K562 (cell line): ENCODE results near the gene PODNL1. TPM values are rescaled to one million over a fixed set of nuclear protein-coding genes. Genes with fewer than 3 reads are reported as not detected.

Source experiments
- ATAC-seq: fragments of 200-7000 bp; cut with Tn5 transposase; 3 replicates; pipeline ENCODE4 v1.9.1; 2020; ENCODE audit warnings: moderate library complexity
- BruUV-seq: library from RNA; stranded (reverse); fragments of 400-500 nt; replicated peaks from 2 replicates; lab custom pipeline; 2021; lab: Mats Ljungman, UMichigan
- CTCF ChIA-PET: fragments of 300-600 bp; formaldehyde crosslinking; extraction: SDS; loops from one replicate; lab custom pipeline; 2021; ENCODE audit warnings: low intra/inter-chr PET ratio; lab: Yijun Ruan, JAX
- POLR2A ChIA-PET: fragments of 300-600, 350-650 bp; sonication (Branson Sonifier 250); formaldehyde crosslinking; extraction: SDS; loops from one replicate; lab custom pipeline; 2021; ENCODE audit warnings: antibody characterized with exemption, inconsistent platforms; lab: Yijun Ruan, JAX
- DNase-seq, 4 experiments: peaks; one replicate each; pipeline versions ENCODE4 v3.0.0 to v3.0.0-alpha.2; 2011 to 2018; ENCODE audit warnings: low spot score in 3 of 4, mixed read lengths in 3 of 4; ENCODE audit errors: extremely low read depth in 1 of 4
- FAIRE-seq: peaks from 2 replicates; lab custom pipeline; 2011; peaks lifted over from hg19 to GRCh38; lab: Jason Lieb, UNC
- H2AFZ ChIP-seq: 2 replicates; pipeline ENCODE4 v1.6.0; 2011; ENCODE audit warnings: low read depth, low read length, control low read depth, inconsistent platforms
- H3K27ac ChIP-seq: fragments of 200-600 bp; 3 replicates; pipeline ENCODE4 v1.8.0; 2011; ENCODE audit warnings: low read depth, mild to moderate bottlenecking, control low read depth, inconsistent platforms, low read length, moderate library complexity, mixed read lengths; ENCODE audit errors: extremely low read depth
- H3K27me3 ChIP-seq, 2 experiments: fragments of 300-600 bp in 1 of 2; 2 replicates in 1 of 2; 3 replicates in 1 of 2; pipeline versions ENCODE4 v1.6.0 to v1.8.0; 2011; ENCODE audit warnings: inconsistent platforms in 2 of 2, low read length in 2 of 2, mild to moderate bottlenecking in 1 of 2, mixed read lengths in 1 of 2, moderate library complexity in 1 of 2; ENCODE audit not compliant: control insufficient read depth in 2 of 2, insufficient read depth in 2 of 2
- H3K36me3 ChIP-seq: fragments of 300-600 bp; 3 replicates; pipeline ENCODE4 v1.8.0; 2011; ENCODE audit warnings: mild to moderate bottlenecking, low read length, inconsistent platforms; ENCODE audit not compliant: control insufficient read depth, insufficient read depth
- H3K4me1 ChIP-seq, 2 experiments: fragments of 200-600 bp in 1 of 2; replicated peaks in 1 of 2; 2 replicates in 1 of 2; 3 replicates in 1 of 2; pipeline versions ENCODE4 v1.5.1 to v1.8.0; 2011; ENCODE audit warnings: inconsistent platforms in 2 of 2, low read length in 2 of 2, mild to moderate bottlenecking in 1 of 2, mixed read lengths in 1 of 2, moderate library complexity in 1 of 2; ENCODE audit not compliant: control insufficient read depth in 2 of 2, insufficient read depth in 2 of 2
- H3K4me2 ChIP-seq: 2 replicates; pipeline ENCODE4 v1.6.1; 2011; ENCODE audit warnings: low read length, control low read depth, inconsistent platforms, mixed read lengths; ENCODE audit not compliant: insufficient read depth
- H3K4me3 ChIP-seq: fragments of 200-600 bp; sonication (generic), shearing (Covaris generic); 2 replicates; pipeline ENCODE4 v1.5.1; 2016; ENCODE audit warnings: control low read depth, inconsistent platforms
- H3K79me2 ChIP-seq: fragments of 200-600 bp; 3 replicates; pipeline ENCODE4 v1.8.0; 2011; ENCODE audit warnings: low read length, inconsistent platforms; ENCODE audit not compliant: control insufficient read depth, insufficient read depth
- H3K9ac ChIP-seq, 2 experiments: 2 replicates each; pipeline versions ENCODE4 v1.6.0 to v1.6.1; 2011; ENCODE audit warnings: low read depth in 2 of 2, low read length in 2 of 2, control low read depth in 1 of 2, inconsistent platforms in 1 of 2, mild to moderate bottlenecking in 1 of 2, mixed read lengths in 1 of 2; ENCODE audit not compliant: insufficient read depth in 1 of 2
- H3K9me1 ChIP-seq: one replicate; pipeline ENCODE4 v1.6.0; 2011; ENCODE audit warnings: inconsistent platforms, mild to moderate bottlenecking, low read length, moderate library complexity; ENCODE audit not compliant: control insufficient read depth, insufficient read depth
- H3K9me3 ChIP-seq: replicated peaks from 2 replicates; pipeline ENCODE4 v1.5.1; 2011; ENCODE audit warnings: low read depth, low read length, inconsistent platforms; ENCODE audit not compliant: control insufficient read depth, insufficient read depth
- H4K20me1 ChIP-seq: replicated peaks from 2 replicates; pipeline ENCODE4 v1.6.1; 2011; ENCODE audit warnings: low read length, inconsistent platforms, mixed read lengths; ENCODE audit not compliant: control insufficient read depth, insufficient read depth
- NR2C1 ChIP-seq, 2 experiments: fragments of 450-650 bp; IDR thresholded peaks; 2 replicates each; pipeline ENCODE4 v1.6.1; 2017; ENCODE audit warnings: mild to moderate bottlenecking in 2 of 2, antibody characterized with exemption in 1 of 2, inconsistent platforms in 1 of 2, missing compliant biosample characterization in 1 of 2, missing genetic modification characterization in 1 of 2
- REST ChIP-seq, 2 experiments: fragments of 450-650 bp; formaldehyde crosslinking in 1 of 2; IDR thresholded peaks; 2 replicates each; pipeline versions ENCODE4 v1.4.0 to v1.6.1; 2014 to 2020; ENCODE audit warnings: mild to moderate bottlenecking in 2 of 2, borderline replicate concordance in 1 of 2, low read depth in 1 of 2
- STAT5A ChIP-seq: IDR thresholded peaks from 2 replicates; pipeline ENCODE4 v1.6.1; 2012; ENCODE audit warnings: low read length, inconsistent platforms, borderline replicate concordance
- WGBS: fragments of 100-300 bp; shearing (Covaris generic); methylation state at CpG from one replicate; pipeline ENCODE4 v1.1.6; 2016; ENCODE audit warnings: low coverage, mixed read lengths; ENCODE audit not compliant: insufficient coverage; ENCODE audit errors: missing lambda C conversion rate; 5-methylcytosine and 5-hydroxymethylcytosine counted together
- in situ Hi-C: fragments of 300-500 bp; cut with MboI; formaldehyde crosslinking; loops from 4 replicates; pipeline ENCODE4 v1.15.0; 2018; ENCODE audit warnings: inconsistent platforms, mixed read lengths
- intact Hi-C: fragments of 100-400 bp; cut with micrococcal nuclease; formaldehyde crosslinking; loops from 2 replicates; pipeline ENCODE4 v1.14.2; 2022
- polyA plus RNA-seq, 8 experiments: library from polyadenylated mRNA; depleted of rRNA in 4 of 8; stranded (reverse) in 5 of 8; unstranded in 3 of 8; fragments of >200 nt; fragmentation: Nextera tagmentation in 2 of 8; fragmentation: Illumina TruSeq in 1 of 8; extraction: Ambion mirVana in 2 of 8; extraction: Trizol in 1 of 8; gene quantifications; 2 replicates each; pipeline versions ENCODE4 v1.2.1 to v1.2.3, GENCODE V29; 2011 to 2014; ENCODE audit warnings: inconsistent platforms in 1 of 8, missing spikeins in 1 of 8
- total RNA-seq, 7 experiments: library from RNA; depleted of rRNA in 6 of 7; stranded (reverse); fragments of >200 nt in 6 of 7; fragmentation: Illumina TruSeq in 2 of 7; extraction: Trizol in 2 of 7; gene quantifications; 2 replicates each; pipeline versions ENCODE4 v1.2.1 to v1.2.3, GENCODE V29; 2011 to 2021; ENCODE audit warnings: low replicate concordance in 1 of 7

Gene PODNL1
- total and polyA plus RNA-seq, 9 of the 15 experiments (the other 6 are each of a cell fraction or from before 2014, with no cell fraction given): 0.18 to 0.47 (median 0.23) TPM; not detected in 3

GRCh38 chr19:13965377-13965896 lies 27.2 kb upstream of the PODNL1 start:
- TF ChIP-seq REST (IDR thresholded peaks at IDR 0.05; ENCODE audit: borderline replicate concordance): no peak
- TF ChIP-seq REST (CRISPR knock-in tag; IDR thresholded peaks at IDR 0.05; ENCODE audit: low read depth): no peak
- no peak for TF ChIP-seq STAT5A
- TF ChIP-seq NR2C1 (IDR thresholded peaks at IDR 0.05): no peak
- TF ChIP-seq NR2C1 (tag; IDR thresholded peaks at IDR 0.05): no peak
- Histone ChIP-seq H3K9me3 (no peaks in the 10 kb centered on the region), H3K27ac (no peak overlapping the region), H3K4me1 (peaks cover 0 to 30% of the 10 kb centered on the region in 2 experiments; a peak in 2 of 5 replicates), H4K20me1 (no peaks in the 10 kb centered on the region), H3K9me1 (no peaks in the 10 kb centered on the region), H3K4me2 (no peak overlapping the region), H3K36me3 (peaks cover 84% of the 10 kb centered on the region; the same call in 2 of the 3 replicates), H2AFZ (no peak overlapping the region), H3K4me3 (no peak overlapping the region), H3K9ac (no peak overlapping the region), H3K27me3 (no peaks in the 10 kb centered on the region), H3K79me2 (no peaks in the 10 kb centered on the region)
- DNase-seq (no peak), ATAC-seq (no peak), FAIRE-seq (no peak)
- POLR2A ChIA-PET: no interaction called here
- intact Hi-C loops (no loop called here), in situ Hi-C loops (no loop called here)
- CTCF ChIA-PET: no interaction called here
- 91% methylated on average over 18 of the region's 24 CpGs for WGBS
- BruUV-seq: no TSS peak
